Mesendoderm (in vitro differentiated cells): ENCODE data around the gene LRRC8D.

Experiments
- DNase-seq: peaks from one replicate; pipeline ENCODE4 v3.0.0; 2013
- H2AK5ac ChIP-seq: 2 replicates; pipeline ENCODE4 v1.6.1; 2013; ENCODE audit warnings: low read length, inconsistent platforms
- H2BK120ac ChIP-seq: 2 replicates; pipeline ENCODE4 v1.6.1; 2013; ENCODE audit warnings: low read depth, mild to moderate bottlenecking, low read length, moderate library complexity, mixed read lengths
- H2BK15ac ChIP-seq: replicated peaks from 2 replicates; pipeline ENCODE4 v1.6.1; 2013; ENCODE audit warnings: low read depth, mild to moderate bottlenecking, moderate library complexity
- H2BK5ac ChIP-seq: 2 replicates; pipeline ENCODE4 v1.6.1; 2013; ENCODE audit warnings: low read length, inconsistent platforms
- H3K18ac ChIP-seq: 2 replicates; pipeline ENCODE4 v1.6.1; 2013; ENCODE audit warnings: mild to moderate bottlenecking, low read length, mixed read lengths
- H3K23ac ChIP-seq: one replicate; pipeline ENCODE4 v1.6.1; 2013; ENCODE audit warnings: low read length
- H3K27ac ChIP-seq: 2 replicates; pipeline ENCODE4 v1.5.1; 2013; ENCODE audit warnings: low read depth, mild to moderate bottlenecking, inconsistent platforms, low read length, moderate library complexity
- H3K27me3 ChIP-seq: 2 replicates; pipeline ENCODE4 v1.6.1; 2013; ENCODE audit warnings: low read length, control low read depth, mild to moderate bottlenecking, inconsistent platforms; ENCODE audit not compliant: insufficient read depth, poor library complexity
- H3K36me3 ChIP-seq: 2 replicates; pipeline ENCODE4 v1.6.1; 2013; ENCODE audit warnings: low read length, inconsistent platforms; ENCODE audit not compliant: control insufficient read depth, insufficient read depth
- H3K4ac ChIP-seq: one replicate; pipeline ENCODE4 v1.6.1; 2013; ENCODE audit warnings: low read depth, mild to moderate bottlenecking, low read length, moderate library complexity
- H3K4me1 ChIP-seq: 2 replicates; pipeline ENCODE4 v1.6.1; 2013; ENCODE audit warnings: low read depth, low read length, inconsistent platforms; ENCODE audit not compliant: control insufficient read depth
- H3K4me2 ChIP-seq: 2 replicates; pipeline ENCODE4 v1.6.1; 2013; ENCODE audit warnings: low read length
- H3K4me3 ChIP-seq: 2 replicates; pipeline ENCODE4 v1.5.1; 2013; ENCODE audit warnings: mild to moderate bottlenecking, low read length
- H3K56ac ChIP-seq: one replicate; pipeline ENCODE4 v1.6.1; 2013; ENCODE audit warnings: low read length
- H3K79me1 ChIP-seq: 2 replicates; pipeline ENCODE4 v1.6.1; 2013; ENCODE audit warnings: low read length, inconsistent platforms
- H3K79me2 ChIP-seq: 2 replicates; pipeline ENCODE4 v1.6.1; 2013; ENCODE audit warnings: mild to moderate bottlenecking, low read length; ENCODE audit not compliant: control insufficient read depth, insufficient read depth
- H3K9ac ChIP-seq: 2 replicates; pipeline ENCODE4 v1.6.1; 2013; ENCODE audit warnings: low read length, inconsistent platforms
- H4K5ac ChIP-seq: one replicate; pipeline ENCODE4 v1.6.1; 2013; ENCODE audit warnings: low read length
- H4K8ac ChIP-seq: one replicate; pipeline ENCODE4 v1.6.1; 2013; ENCODE audit warnings: low read depth, mild to moderate bottlenecking, control low read depth, low read length, moderate library complexity
- WGBS: extraction: QIAGEN DNeasy Blood & Tissue Kit; methylation state at CpG from one replicate; pipeline ENCODE4 v1.1.7; 2013; ENCODE audit warnings: low lambda C conversion rate, missing lambda C conversion rate; ENCODE audit not compliant: insufficient coverage; ENCODE audit errors: extremely low coverage; 5-methylcytosine and 5-hydroxymethylcytosine counted together

LRRC8D gene

GRCh38 chr1:89955311-89956205 lies 134.7 kb downstream of the LRRC8D start:
- no peak overlapping the region for H3K4ac ChIP-seq
- H4K8ac ChIP-seq = no peak overlapping the region
- H3K56ac ChIP-seq = no peak overlapping the region
- H3K79me2 ChIP-seq = no peaks in the 10 kb centered on the region
- H3K36me3 ChIP-seq = no peaks in the 10 kb centered on the region
- no peak overlapping the region for H3K27ac ChIP-seq
- DNase-seq = no peak
- no peak overlapping the region for H2BK5ac ChIP-seq
- no peak overlapping the region for H3K23ac ChIP-seq
- no peak overlapping the region for H2AK5ac ChIP-seq
- no peaks in the 10 kb centered on the region for H3K27me3 ChIP-seq
- no peak overlapping the region for H3K4me3 ChIP-seq
- no peak overlapping the region for H3K18ac ChIP-seq
- H3K4me2 ChIP-seq = no peak overlapping the region
- no peak overlapping the region for H2BK15ac ChIP-seq
- no CpG with 5 or more reads among the region's 7 CpGs for WGBS
- H3K9ac ChIP-seq = no peak overlapping the region
- H3K79me1 ChIP-seq = no peaks in the 10 kb centered on the region
- H4K5ac ChIP-seq = no peak overlapping the region
- peaks cover 5% of the 10 kb centered on the region for H3K4me1 ChIP-seq
- no peak overlapping the region for H2BK120ac ChIP-seq

- Histone ChIP-seq H3K36me3 (no peaks in the 10 kb centered on the region), H3K27me3 (no peaks in the 10 kb centered on the region), H3K4me3 (no peak overlapping the region), H4K8ac (no peak overlapping the region), H2BK5ac (no peak overlapping the region), H2AK5ac (no peak overlapping the region), H3K4me2 (no peak overlapping the region), H3K23ac (peak overlapping the region; percentile 66), H2BK120ac (no peak overlapping the region), H3K4me1 (peaks cover 5% of the 10 kb centered on the region), H3K79me1 (no peaks in the 10 kb centered on the region), H3K79me2 (no peaks in the 10 kb centered on the region), H3K18ac (peak overlapping the region; percentile 31), H3K27ac (no peak overlapping the region), H4K5ac (no peak overlapping the region), H3K56ac (peak overlapping the region; percentile 6), H3K4ac (no peak overlapping the region), H3K9ac (no peak overlapping the region), H2BK15ac (no peak overlapping the region)
- DNase-seq = no peak
- no CpG with 5 or more reads among the region's 1 CpG for WGBS
These were observed 136.3 kb downstream of the LRRC8D start for GRCh38 chr1:89957107-89957506.

- Histone ChIP-seq H3K4me3 (no peak overlapping the region), H3K27me3 (no peaks in the 10 kb centered on the region), H3K4ac (no peak overlapping the region), H3K79me2 (no peaks in the 10 kb centered on the region), H3K79me1 (no peaks in the 10 kb centered on the region), H3K4me1 (peaks cover 5% of the 10 kb centered on the region), H3K4me2 (no peak overlapping the region), H3K18ac (no peak overlapping the region), H3K23ac (no peak overlapping the region), H4K8ac (no peak overlapping the region), H4K5ac (no peak overlapping the region), H3K36me3 (no peaks in the 10 kb centered on the region), H3K56ac (no peak overlapping the region), H2BK15ac (no peak overlapping the region), H3K27ac (no peak overlapping the region), H2BK5ac (no peak overlapping the region), H2AK5ac (no peak overlapping the region), H3K9ac (no peak overlapping the region), H2BK120ac (no peak overlapping the region)
- no peak for DNase-seq
- no CpG with 5 or more reads among the region's 7 CpGs for WGBS
These were observed 138.2 kb downstream of the LRRC8D start for GRCh38 chr1:89958851-89959654.

- H2BK15ac ChIP-seq = no peak overlapping the region
- no CpG with 5 or more reads among the region's 2 CpGs for WGBS
- no peaks in the 10 kb centered on the region for H3K79me1 ChIP-seq
- H3K4ac ChIP-seq = no peak overlapping the region
- H3K4me2 ChIP-seq = no peak overlapping the region
- H4K5ac ChIP-seq = no peak overlapping the region
- no peak overlapping the region for H2AK5ac ChIP-seq
- no peaks in the 10 kb centered on the region for H3K27me3 ChIP-seq
- DNase-seq = peak; percentile 97
- H3K4me3 ChIP-seq = no peak overlapping the region
- peaks cover 2% of the 10 kb centered on the region for H3K4me1 ChIP-seq
- H3K9ac ChIP-seq = no peak overlapping the region
- no peak overlapping the region for H4K8ac ChIP-seq
- H2BK5ac ChIP-seq = no peak overlapping the region
- H3K36me3 ChIP-seq = no peaks in the 10 kb centered on the region
- no peak overlapping the region for H3K18ac ChIP-seq
- no peaks in the 10 kb centered on the region for H3K79me2 ChIP-seq
- no peak overlapping the region for H3K56ac ChIP-seq
- no peak overlapping the region for H3K23ac ChIP-seq
- no peak overlapping the region for H2BK120ac ChIP-seq
- H3K27ac ChIP-seq = no peak overlapping the region
These were observed 138.9 kb downstream of the LRRC8D start for GRCh38 chr1:89959719-89960118.

GRCh38 chr1:89962024-89962741 lies 141.4 kb downstream of the LRRC8D start:
- H3K4me1 ChIP-seq = no peaks in the 10 kb centered on the region
- H3K4me3 ChIP-seq = no peak overlapping the region
- no peak overlapping the region for H2BK15ac ChIP-seq
- no peak overlapping the region for H3K18ac ChIP-seq
- H3K23ac ChIP-seq = no peak overlapping the region
- H3K56ac ChIP-seq = no peak overlapping the region
- no peak overlapping the region for H2AK5ac ChIP-seq
- no peak overlapping the region for H4K5ac ChIP-seq
- H2BK120ac ChIP-seq = no peak overlapping the region
- DNase-seq = no peak
- H3K4me2 ChIP-seq = no peak overlapping the region
- no peak overlapping the region for H2BK5ac ChIP-seq
- no peaks in the 10 kb centered on the region for H3K79me1 ChIP-seq
- no peak overlapping the region for H3K9ac ChIP-seq
- H4K8ac ChIP-seq = no peak overlapping the region
- H3K79me2 ChIP-seq = no peaks in the 10 kb centered on the region
- WGBS = no CpG with 5 or more reads among the region's 6 CpGs
- H3K36me3 ChIP-seq = no peaks in the 10 kb centered on the region
- H3K27me3 ChIP-seq = no peaks in the 10 kb centered on the region
- no peak overlapping the region for H3K27ac ChIP-seq
- H3K4ac ChIP-seq = no peak overlapping the region
